ENCODE data around the gene NAPG. TPM values are rescaled to one million over a fixed set of nuclear protein-coding genes. Genes with fewer than 3 reads are reported as not detected.
"Not testable (repeated sequence)": the region's sequence is repeated elsewhere in the genome, so short reads cannot be mapped to it uniquely, and the experiment has no call there.

Gene NAPG
- total RNA-seq, 1 donor from 2014 or later: 37.4 TPM

- no peak for DNase-seq (ENCODE audit: low read depth, low spot score)
Observed at GRCh38 chr18:10579079-10579867, 53.4 kb downstream of the NAPG start.

DNA sequence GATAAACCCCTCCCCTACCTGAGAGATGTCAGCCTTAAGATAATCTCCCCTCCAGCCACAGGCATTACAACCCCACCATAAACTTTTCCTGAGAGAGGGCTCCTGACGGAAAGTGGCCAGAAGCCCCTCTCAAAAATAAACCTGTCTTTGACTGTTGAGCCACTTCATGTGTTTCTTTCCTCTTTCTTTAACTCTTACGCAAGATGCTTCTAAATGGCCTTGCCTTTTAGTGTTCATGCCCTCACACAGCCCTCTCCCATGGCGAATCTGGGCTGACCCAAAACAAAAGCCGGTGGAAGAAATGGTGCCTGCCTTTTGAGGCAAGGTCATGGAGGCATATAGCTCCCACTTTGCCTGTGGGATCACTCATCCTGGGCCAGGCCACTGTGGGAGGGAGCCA, 54.4 kb downstream of the NAPG start:
- no peak for DNase-seq (ENCODE audit: low read depth, low spot score)

DNA sequence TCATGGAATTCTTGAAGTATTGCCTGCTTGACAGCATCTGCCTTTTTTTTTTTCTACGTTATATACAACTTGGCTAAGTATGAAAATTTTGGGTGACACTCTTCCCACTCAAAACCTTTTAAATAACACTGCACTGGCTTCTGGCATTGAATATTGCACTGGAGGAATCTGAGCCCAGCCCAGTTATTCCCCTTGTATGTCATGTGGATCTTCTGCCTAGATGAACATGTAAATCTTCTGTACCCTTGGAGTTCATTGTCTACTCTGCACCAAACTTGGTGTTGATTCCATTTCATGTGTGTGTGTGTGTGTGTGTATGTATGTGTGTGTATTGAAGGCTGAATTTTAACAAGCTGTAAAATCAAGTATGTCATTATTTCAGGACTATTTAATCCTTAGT, 59.4 kb downstream of the NAPG start:
- no peak for DNase-seq (ENCODE audit: low read depth, low spot score)

- DNase-seq (ENCODE audit: low read depth, low spot score): no peak
Observed at GRCh38 chr18:10588975-10589374, 63.1 kb downstream of the NAPG start.

DNA sequence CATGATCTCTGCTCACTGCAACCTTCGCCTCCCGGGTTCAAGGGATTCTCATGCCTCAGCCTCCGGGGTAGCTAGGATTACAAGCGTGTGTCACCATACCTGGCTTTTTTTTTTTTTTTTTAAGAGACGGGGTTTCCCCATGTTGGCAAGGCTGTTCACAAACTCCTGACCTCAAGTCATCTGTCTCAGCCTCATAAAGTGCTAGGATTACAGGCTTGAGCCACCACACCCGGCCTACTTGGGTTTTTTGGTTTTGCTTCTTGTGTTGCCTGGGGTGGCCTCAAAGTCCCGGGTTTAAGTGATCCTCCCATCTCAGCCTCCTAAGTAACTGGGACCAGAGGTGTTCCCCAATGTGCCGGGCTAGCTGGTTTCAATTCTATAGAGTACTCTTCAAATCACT, 64.6 kb downstream of the NAPG start:
- no peak for DNase-seq (ENCODE audit: low read depth, low spot score)

DNA sequence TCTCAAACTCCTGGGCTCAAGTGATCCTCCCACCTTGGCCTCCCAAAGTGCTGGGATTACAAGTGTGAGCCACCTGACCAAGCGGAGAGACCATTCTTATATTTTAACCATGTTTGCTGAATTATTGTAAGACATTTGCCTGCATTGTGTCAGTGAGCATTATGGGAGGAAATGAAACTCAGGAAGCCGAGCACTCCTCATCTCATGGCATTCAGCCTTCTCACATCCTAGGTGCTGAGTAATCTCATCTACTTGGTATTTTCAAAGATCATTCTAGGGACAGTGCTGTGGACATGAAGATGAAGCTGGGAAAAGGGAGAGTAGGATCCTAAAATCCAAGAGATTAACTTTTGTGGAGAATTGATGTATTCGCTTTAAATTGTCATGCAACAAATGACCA, 66.1 kb downstream of the NAPG start:
- no peak for DNase-seq (ENCODE audit: low read depth, low spot score)

GRCh38 chr18:10593366-10594022, 67.7 kb downstream of the NAPG start:
- DNase-seq (ENCODE audit: low read depth, low spot score): not testable (repeated sequence)

- DNase-seq (ENCODE audit: low read depth, low spot score): not testable (repeated sequence)
Observed at GRCh38 chr18:10595917-10596316, 70.1 kb downstream of the NAPG start.

GRCh38 chr18:10597695-10598094, 71.9 kb downstream of the NAPG start:
- DNase-seq (ENCODE audit: low read depth, low spot score): not testable (repeated sequence)

- DNase-seq (ENCODE audit: low read depth, low spot score): not testable (repeated sequence)
Observed at GRCh38 chr18:10600701-10601100, 74.9 kb downstream of the NAPG start.

Other genes starting within 250 kb of the NAPG start
- gene APCDD1, start 71.4 kb upstream of the NAPG start, total RNA-seq: 0.04 and 0.20 TPM in 2 replicates